Esophagus muscularis mucosa (tissue), 4 donors: ENCODE data around the gene ANKRD53.

ENCODE experiments used
- EP300 ChIP-seq: sonication (generic); formaldehyde crosslinking; IDR thresholded peaks from one replicate; pipeline ENCODE4 v1.6.1; 2017; ENCODE audit warnings: antibody characterized with exemption
- POLR2A ChIP-seq: fragments of 450-650 bp; IDR thresholded peaks from one replicate; pipeline ENCODE4 v1.6.1; 2017; ENCODE audit warnings: antibody characterized with exemption, moderate library complexity, mild to moderate bottlenecking, low read depth
- TF ChIP-seq, protein P1 (sequence below), 3 experiments: fragments of 200-600 bp in 2 of 3; fragments of 450-650 bp in 1 of 3; sonication (generic) in 2 of 3; IDR thresholded peaks; one replicate each; pipeline ENCODE4 v1.5.1; 2017 to 2019; ENCODE audit warnings: antibody characterized with exemption in 3 of 3, mild to moderate bottlenecking in 2 of 3, moderate library complexity in 1 of 3

DNA sequence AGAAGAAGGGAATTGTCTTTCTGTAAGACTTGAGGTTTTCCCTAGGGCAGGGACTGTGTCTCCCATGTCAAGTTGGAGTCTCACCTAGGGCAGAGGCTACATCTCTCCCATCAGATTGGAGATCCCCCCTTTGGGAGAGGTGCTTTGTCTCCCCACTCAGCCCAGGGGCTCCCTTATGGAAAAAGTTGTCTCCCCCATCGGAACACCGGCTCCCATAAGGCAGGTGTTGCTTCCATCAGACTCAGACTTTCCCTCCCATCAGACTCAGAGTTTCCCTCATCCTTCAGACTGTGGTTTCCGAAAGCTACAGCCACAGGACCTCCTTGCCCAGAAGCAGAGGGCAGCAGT is 5.8 kb downstream of the ANKRD53 start:
- TF ChIP-seq, protein P1, sequence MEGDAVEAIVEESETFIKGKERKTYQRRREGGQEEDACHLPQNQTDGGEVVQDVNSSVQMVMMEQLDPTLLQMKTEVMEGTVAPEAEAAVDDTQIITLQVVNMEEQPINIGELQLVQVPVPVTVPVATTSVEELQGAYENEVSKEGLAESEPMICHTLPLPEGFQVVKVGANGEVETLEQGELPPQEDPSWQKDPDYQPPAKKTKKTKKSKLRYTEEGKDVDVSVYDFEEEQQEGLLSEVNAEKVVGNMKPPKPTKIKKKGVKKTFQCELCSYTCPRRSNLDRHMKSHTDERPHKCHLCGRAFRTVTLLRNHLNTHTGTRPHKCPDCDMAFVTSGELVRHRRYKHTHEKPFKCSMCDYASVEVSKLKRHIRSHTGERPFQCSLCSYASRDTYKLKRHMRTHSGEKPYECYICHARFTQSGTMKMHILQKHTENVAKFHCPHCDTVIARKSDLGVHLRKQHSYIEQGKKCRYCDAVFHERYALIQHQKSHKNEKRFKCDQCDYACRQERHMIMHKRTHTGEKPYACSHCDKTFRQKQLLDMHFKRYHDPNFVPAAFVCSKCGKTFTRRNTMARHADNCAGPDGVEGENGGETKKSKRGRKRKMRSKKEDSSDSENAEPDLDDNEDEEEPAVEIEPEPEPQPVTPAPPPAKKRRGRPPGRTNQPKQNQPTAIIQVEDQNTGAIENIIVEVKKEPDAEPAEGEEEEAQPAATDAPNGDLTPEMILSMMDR (IDR thresholded peaks at IDR 0.05): no peak
- TF ChIP-seq EP300 (no peak), POLR2A (no peak)
